ENCODE data around the gene FAM13A. TPM values are rescaled to one million over a fixed set of nuclear protein-coding genes. Genes with fewer than 3 reads are reported as not detected.

The FAM13A gene
- total and polyA plus RNA-seq, 2 donors (not counting 3 experiments of a cell fraction or from before 2014, with no cell fraction given), result 3.3 to 10.5 TPM

DNA sequence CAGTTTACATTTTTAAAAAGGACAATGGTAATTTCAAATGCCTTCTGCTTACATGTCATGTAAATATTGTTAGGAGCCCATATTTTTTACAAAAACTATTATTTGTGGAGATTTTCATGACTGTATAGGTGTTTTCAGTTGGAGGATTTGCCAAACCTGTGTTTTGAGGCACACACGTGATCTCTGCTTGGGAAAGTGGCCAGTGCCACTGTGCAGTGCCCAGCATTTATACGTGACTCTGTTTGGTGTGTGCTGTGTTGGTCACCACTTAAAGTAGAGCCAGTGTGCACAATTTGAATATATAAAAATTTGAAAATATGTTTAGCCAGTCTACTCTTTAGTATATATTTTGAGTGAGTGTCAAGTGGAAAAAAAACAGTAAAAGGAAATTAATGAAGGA is 332.6 kb downstream of the FAM13A start:
- no TSS peak for BruUV-seq (replicated peaks)
- TF ChIP-seq MYC (IDR thresholded peaks at IDR 0.05; ENCODE audit: low read depth, low read length), result no peak
- TF ChIP-seq GATA2 (IDR thresholded peaks at IDR 0.05; ENCODE audit: insufficient read depth, insufficient read length, low read depth, low read length), result no peak
- TF ChIP-seq JUN (IDR thresholded peaks at IDR 0.05; ENCODE audit: borderline replicate concordance, insufficient read depth, insufficient read length, low read depth), result no peak
- no peak for TF ChIP-seq POLR2A (IDR thresholded peaks at IDR 0.05; ENCODE audit: low read depth, low read length)
- TF ChIP-seq EZH2 (IDR thresholded peaks at IDR 0.05; ENCODE audit: borderline replicate concordance, low read depth, low read length, severe bottlenecking), result no peak
- intact Hi-C loops (cut with micrococcal nuclease), result no loop called here

GRCh38 chr4:88722828-88723227 is 334.2 kb downstream of the FAM13A start:
- ChIA-PET POLR2A (no interaction called here), CTCF (interaction anchor here (1.0 to 1.2 kb wide), 3 partner anchors 12 to 50 kb away, joined by 3 to 5 read pairs (median 3); no protein-coding TSS in a partner anchor)
- no peaks in the 10 kb centered on the region for H3K27me3 ChIP-seq (ENCODE audit: control insufficient read depth in 2 of 2, insufficient read depth in 2 of 2, low read length in 2 of 2)
- H3K4me3 ChIP-seq (replicated peaks in 1 of 3; ENCODE audit: insufficient read depth in 1 of 3, low read depth in 1 of 3, low read length in 3 of 3), result no peak overlapping the region
- intact Hi-C loops (cut with micrococcal nuclease) (no loop called here), dilution Hi-C loops (cut with MboI; ENCODE audit: extremely low pct_ligation_motif_present, low sequenced_read_pairs) (no loop called here)
- FAIRE-seq (no peak), DNase-seq (ENCODE audit: low read depth, low spot score) (no peak)
- no peaks in the 10 kb centered on the region for H3K9me1 ChIP-seq (replicated peaks; ENCODE audit: control insufficient read depth, extremely low read depth, insufficient read depth, low read length)
- no peaks in the 10 kb centered on the region for H3K79me2 ChIP-seq (ENCODE audit: control insufficient read depth, insufficient read depth, low read length)
- BruUV-seq (replicated peaks), result no TSS peak
- peaks cover 4 to 6% of the 10 kb centered on the region in 2 experiments for H3K36me3 ChIP-seq (ENCODE audit: control insufficient read depth in 2 of 2, extremely low read depth in 1 of 2, insufficient read depth in 2 of 2, low read length in 2 of 2)
- no peaks in the 10 kb centered on the region for H3K9me3 ChIP-seq (replicated peaks; ENCODE audit: control insufficient read depth, insufficient read depth, low read length)
- no peaks in the 10 kb centered on the region for H4K20me1 ChIP-seq (replicated peaks; ENCODE audit: control insufficient read depth, extremely low read depth, insufficient read depth, low read length)
- TF ChIP-seq POLR2AphosphoS5 (IDR thresholded peaks at IDR 0.05; ENCODE audit: insufficient read depth, low read depth, low read length) (no peak), FOS (IDR thresholded peaks at IDR 0.05; ENCODE audit: borderline replicate concordance, insufficient read depth, low read length) (no peak), MYC (IDR thresholded peaks at IDR 0.05; ENCODE audit: low read depth, low read length) (no peak), POLR2A (IDR thresholded peaks at IDR 0.05; ENCODE audit: low read depth, low read length) (no peak), MAX (IDR thresholded peaks at IDR 0.05; ENCODE audit: insufficient read depth, insufficient read length) (no peak), JUN (IDR thresholded peaks at IDR 0.05; ENCODE audit: borderline replicate concordance, insufficient read depth, insufficient read length, low read depth) (no peak), GATA2 (IDR thresholded peaks at IDR 0.05; ENCODE audit: insufficient read depth, insufficient read length, low read depth, low read length) (no peak), EZH2 (IDR thresholded peaks at IDR 0.05; ENCODE audit: borderline replicate concordance, low read depth, low read length, severe bottlenecking) (no peak)
- TF ChIP-seq, protein P1, sequence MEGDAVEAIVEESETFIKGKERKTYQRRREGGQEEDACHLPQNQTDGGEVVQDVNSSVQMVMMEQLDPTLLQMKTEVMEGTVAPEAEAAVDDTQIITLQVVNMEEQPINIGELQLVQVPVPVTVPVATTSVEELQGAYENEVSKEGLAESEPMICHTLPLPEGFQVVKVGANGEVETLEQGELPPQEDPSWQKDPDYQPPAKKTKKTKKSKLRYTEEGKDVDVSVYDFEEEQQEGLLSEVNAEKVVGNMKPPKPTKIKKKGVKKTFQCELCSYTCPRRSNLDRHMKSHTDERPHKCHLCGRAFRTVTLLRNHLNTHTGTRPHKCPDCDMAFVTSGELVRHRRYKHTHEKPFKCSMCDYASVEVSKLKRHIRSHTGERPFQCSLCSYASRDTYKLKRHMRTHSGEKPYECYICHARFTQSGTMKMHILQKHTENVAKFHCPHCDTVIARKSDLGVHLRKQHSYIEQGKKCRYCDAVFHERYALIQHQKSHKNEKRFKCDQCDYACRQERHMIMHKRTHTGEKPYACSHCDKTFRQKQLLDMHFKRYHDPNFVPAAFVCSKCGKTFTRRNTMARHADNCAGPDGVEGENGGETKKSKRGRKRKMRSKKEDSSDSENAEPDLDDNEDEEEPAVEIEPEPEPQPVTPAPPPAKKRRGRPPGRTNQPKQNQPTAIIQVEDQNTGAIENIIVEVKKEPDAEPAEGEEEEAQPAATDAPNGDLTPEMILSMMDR (IDR thresholded peaks at IDR 0.05; ENCODE audit: extremely low read depth in 1 of 2, insufficient read depth in 1 of 2, low read depth in 1 of 2, low read length in 2 of 2), result no peak
- H3K27ac ChIP-seq (ENCODE audit: insufficient read depth, low read depth, low read length), result no peak overlapping the region
- H3K4me2 ChIP-seq (ENCODE audit: insufficient read depth, low read length), result no peak overlapping the region
- H3K9ac ChIP-seq (replicated peaks; ENCODE audit: extremely low read depth, insufficient read depth, low read length), result no peak overlapping the region
- no peaks in the 10 kb centered on the region for H3K4me1 ChIP-seq (ENCODE audit: control insufficient read depth, extremely low read depth, insufficient read depth, low read length)
- no peak overlapping the region for H2AFZ ChIP-seq (ENCODE audit: low read depth, low read length)

More for the DNA sequence above, 332.6 kb downstream of the FAM13A start:
- Histone ChIP-seq H3K9me1 (replicated peaks; ENCODE audit: control insufficient read depth, extremely low read depth, insufficient read depth, low read length) (no peaks in the 10 kb centered on the region), H3K27me3 (ENCODE audit: control insufficient read depth in 2 of 2, insufficient read depth in 2 of 2, low read length in 2 of 2) (no peaks in the 10 kb centered on the region), H3K9ac (replicated peaks; ENCODE audit: extremely low read depth, insufficient read depth, low read length) (no peak overlapping the region), H4K20me1 (replicated peaks; ENCODE audit: control insufficient read depth, extremely low read depth, insufficient read depth, low read length) (no peaks in the 10 kb centered on the region), H3K4me1 (ENCODE audit: control insufficient read depth, extremely low read depth, insufficient read depth, low read length) (peaks cover 6% of the 10 kb centered on the region), H3K79me2 (ENCODE audit: control insufficient read depth, insufficient read depth, low read length) (no peaks in the 10 kb centered on the region), H3K9me3 (replicated peaks; ENCODE audit: control insufficient read depth, insufficient read depth, low read length) (no peaks in the 10 kb centered on the region), H3K27ac (ENCODE audit: insufficient read depth, low read depth, low read length) (no peak overlapping the region), H2AFZ (ENCODE audit: low read depth, low read length) (no peak overlapping the region), H3K4me3 (replicated peaks in 1 of 3; ENCODE audit: insufficient read depth in 1 of 3, low read depth in 1 of 3, low read length in 3 of 3) (no peak overlapping the region), H3K36me3 (ENCODE audit: control insufficient read depth in 2 of 2, extremely low read depth in 1 of 2, insufficient read depth in 2 of 2, low read length in 2 of 2) (peaks cover 6 to 8% of the 10 kb centered on the region in 2 experiments), H3K4me2 (ENCODE audit: insufficient read depth, low read length) (no peak overlapping the region)
- dilution Hi-C loops (cut with MboI; ENCODE audit: extremely low pct_ligation_motif_present, low sequenced_read_pairs), result no loop called here
- ChIA-PET CTCF (interaction anchor here (1.2 to 2.6 kb wide), 3 partner anchors 11 to 67 kb away, joined by 5 to 9 read pairs (median 6); no protein-coding TSS in a partner anchor), POLR2A (no interaction called here)
- FAIRE-seq, result no peak
- DNase-seq (ENCODE audit: low read depth, low spot score), result no peak
